Loucy (cell line): ENCODE results near the gene STOM.

Experiments
- CTCF ChIP-seq: fragments of 200-600 bp; sonication (generic); conservative IDR thresholded peaks from 2 replicates; pipeline ENCODE4 v1.5.1; 2014; ENCODE audit warnings: mild to moderate bottlenecking, antibody characterized with exemption, low read length
- EZH2phosphoT487 ChIP-seq: fragments of 200-600 bp; IDR thresholded peaks from 2 replicates; pipeline ENCODE4 v1.6.1; 2018; ENCODE audit warnings: antibody characterized with exemption, mild to moderate bottlenecking, moderate library complexity, borderline replicate concordance

- TF ChIP-seq CTCF = no peak
- TF ChIP-seq EZH2phosphoT487 = no peak
Observed at GRCh38 chr9:121292801-121293241, 77.2 kb downstream of the STOM start.
